ENCODE measurements around the gene SLC25A12.

DNA sequence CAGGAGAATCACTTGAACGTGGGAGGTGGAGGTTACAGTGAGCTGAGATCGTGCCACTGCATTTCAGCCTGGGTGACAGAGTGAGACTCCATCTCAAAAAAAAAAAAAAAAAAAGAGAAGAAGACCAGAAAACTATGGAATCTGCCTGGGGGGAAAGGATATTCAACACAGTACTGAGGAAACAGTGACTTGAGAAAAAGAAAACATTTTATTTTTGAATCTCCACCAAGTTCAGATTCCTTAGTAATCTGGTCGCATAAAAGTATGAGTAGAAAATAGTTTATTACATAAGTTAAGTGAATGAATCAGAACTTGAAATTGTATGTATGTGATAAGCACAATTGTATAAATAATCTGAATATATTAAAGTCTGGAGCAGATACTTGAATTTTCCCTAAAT lies 15.2 kb upstream of the SLC25A12 start:
- TF ChIP-seq POLR2AphosphoS5 (IDR thresholded peaks at IDR 0.05; ENCODE audit: borderline replicate concordance, low read depth, low read length) (no peak), EZH2 (IDR thresholded peaks at IDR 0.05) (no peak)

All from SK-N-MC (cell line).